ENCODE results near the gene STXBP5. TPM values are rescaled to one million over a fixed set of nuclear protein-coding genes. Genes with fewer than 3 reads are reported as not detected.

Gene STXBP5
- polyA plus RNA-seq, 1 of the 3 experiments (the other 2 are of a cell fraction), result 9.9 TPM

- Histone ChIP-seq H4K20me1 (ENCODE audit: insufficient read depth) (no peaks in the 10 kb centered on the region; the same call in 1 of the 2 replicates), H3K4me3 (ENCODE audit: low read depth in 2 of 2, low read length in 1 of 2) (no peak overlapping the region), H2AFZ (ENCODE audit: low read depth) (no peak overlapping the region), H3K79me2 (ENCODE audit: insufficient read depth) (peaks cover 95% of the 10 kb centered on the region), H3K4me1 (ENCODE audit: control insufficient read depth in 1 of 2, insufficient read depth in 2 of 2, low read depth in 1 of 2, low read length in 1 of 2) (no peaks in the 10 kb centered on the region; a peak in 3 of 4 replicates), H3K9me2 (no peaks in the 10 kb centered on the region), H3K9ac (no peak overlapping the region), H3K4me2 (no peak overlapping the region), H3K27ac (ENCODE audit: low read depth in 2 of 2, low read length in 1 of 2) (no peak overlapping the region), H3K9me3 (no peaks in the 10 kb centered on the region), H3K27me3 (ENCODE audit: insufficient read depth) (no peaks in the 10 kb centered on the region), H3K36me3 (replicated peaks in 1 of 2; ENCODE audit: control insufficient read depth in 1 of 2, insufficient read depth in 2 of 2, low read length in 1 of 2) (peaks cover 27 to 53% of the 10 kb centered on the region in 2 experiments), H3F3A (replicated peaks; ENCODE audit: insufficient read depth) (peaks cover 6% of the 10 kb centered on the region)
- no peak for DNase-seq
- CTCF ChIA-PET, result no interaction called here
- no peak for TF ChIP-seq JUND (IDR thresholded peaks at IDR 0.05)
- no peak for TF ChIP-seq RAD21 (IDR thresholded peaks at IDR 0.05; ENCODE audit: low read length)
- no peak for TF ChIP-seq IRF3 (IDR thresholded peaks at IDR 0.05; ENCODE audit: low read depth, low read length)
- no peak for TF ChIP-seq RCOR1 (IDR thresholded peaks at IDR 0.05; ENCODE audit: low read length)
- no peak for TF ChIP-seq SIN3A (IDR thresholded peaks at IDR 0.05; ENCODE audit: borderline replicate concordance, low read depth, low read length)
- TF ChIP-seq TEAD4 (IDR thresholded peaks at IDR 0.05; ENCODE audit: borderline replicate concordance, insufficient read depth), result no peak
- TF ChIP-seq SMC3 (IDR thresholded peaks at IDR 0.05; ENCODE audit: low read depth, low read length), result no peak
- no peak for TF ChIP-seq RFX5 (IDR thresholded peaks at IDR 0.05; ENCODE audit: low read length)
- no peak for TF ChIP-seq TAF1 (IDR thresholded peaks at IDR 0.05; ENCODE audit: borderline replicate concordance, low read depth, low read length)
- no peak for TF ChIP-seq TCF12 (IDR thresholded peaks at IDR 0.05)
- no peak for TF ChIP-seq MAX (IDR thresholded peaks at IDR 0.05; ENCODE audit: low read depth)
- POLR2A ChIA-PET, result no interaction called here
- 94% methylated on average over 2 of the region's 2 CpGs for WGBS (ENCODE audit: low lambda C conversion rate)
These were observed 13.7 kb downstream of the STXBP5 start for GRCh38 chr6:147217840-147218404.

DNA sequence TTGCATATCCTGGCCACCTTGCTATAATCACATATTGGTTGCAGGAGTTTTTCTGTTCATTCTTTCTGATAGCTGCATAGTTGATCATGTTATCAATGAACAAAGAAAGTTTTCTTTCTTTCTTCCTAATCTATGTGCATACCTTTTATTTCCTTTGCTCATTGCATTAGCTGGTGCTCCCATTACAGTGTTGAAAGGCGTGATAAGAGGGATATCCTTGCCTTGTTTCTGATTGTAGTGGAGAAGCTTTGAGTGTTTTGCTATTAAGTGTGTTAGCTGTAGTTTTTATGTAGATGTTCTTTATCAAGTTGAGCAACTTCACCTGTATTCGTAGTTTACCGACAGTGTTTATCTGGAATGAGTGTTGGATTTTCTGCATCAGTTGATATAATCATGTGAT is 14.6 kb downstream of the STXBP5 start:
- no peaks in the 10 kb centered on the region for H3K27me3 ChIP-seq (ENCODE audit: insufficient read depth)
- TF ChIP-seq SMC3 (IDR thresholded peaks at IDR 0.05; ENCODE audit: low read depth, low read length) (no peak), MAX (IDR thresholded peaks at IDR 0.05; ENCODE audit: low read depth) (no peak), MXI1 (IDR thresholded peaks at IDR 0.05; ENCODE audit: low read depth, low read length) (no peak), FOXJ3 (CRISPR knock-in tag; IDR thresholded peaks at IDR 0.05) (no peak), NRF1 (IDR thresholded peaks at IDR 0.05; ENCODE audit: low read depth, low read length) (no peak), RXRA (IDR thresholded peaks at IDR 0.05; ENCODE audit: borderline replicate concordance, low read depth) (no peak), RFX5 (IDR thresholded peaks at IDR 0.05; ENCODE audit: low read length) (no peak), ELF1 (IDR thresholded peaks at IDR 0.05) (no peak), POLR2AphosphoS5 (IDR thresholded peaks at IDR 0.05; ENCODE audit: low read depth, low read length) (no peak), TCF12 (IDR thresholded peaks at IDR 0.05) (no peak), SIN3A (IDR thresholded peaks at IDR 0.05; ENCODE audit: borderline replicate concordance, low read depth, low read length) (no peak), PBX3 (IDR thresholded peaks at IDR 0.05) (no peak), GABPA (IDR thresholded peaks at IDR 0.05; ENCODE audit: low read depth) (no peak), RAD21 (IDR thresholded peaks at IDR 0.05; ENCODE audit: low read length) (no peak), NFIC (IDR thresholded peaks at IDR 0.05; ENCODE audit: borderline replicate concordance) (no peak)
- TF ChIP-seq, protein P1, sequence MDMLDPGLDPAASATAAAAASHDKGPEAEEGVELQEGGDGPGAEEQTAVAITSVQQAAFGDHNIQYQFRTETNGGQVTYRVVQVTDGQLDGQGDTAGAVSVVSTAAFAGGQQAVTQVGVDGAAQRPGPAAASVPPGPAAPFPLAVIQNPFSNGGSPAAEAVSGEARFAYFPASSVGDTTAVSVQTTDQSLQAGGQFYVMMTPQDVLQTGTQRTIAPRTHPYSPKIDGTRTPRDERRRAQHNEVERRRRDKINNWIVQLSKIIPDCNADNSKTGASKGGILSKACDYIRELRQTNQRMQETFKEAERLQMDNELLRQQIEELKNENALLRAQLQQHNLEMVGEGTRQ (IDR thresholded peaks at IDR 0.05; ENCODE audit: borderline replicate concordance, low read depth, low read length), result no peak
- TF ChIP-seq, protein P2, sequence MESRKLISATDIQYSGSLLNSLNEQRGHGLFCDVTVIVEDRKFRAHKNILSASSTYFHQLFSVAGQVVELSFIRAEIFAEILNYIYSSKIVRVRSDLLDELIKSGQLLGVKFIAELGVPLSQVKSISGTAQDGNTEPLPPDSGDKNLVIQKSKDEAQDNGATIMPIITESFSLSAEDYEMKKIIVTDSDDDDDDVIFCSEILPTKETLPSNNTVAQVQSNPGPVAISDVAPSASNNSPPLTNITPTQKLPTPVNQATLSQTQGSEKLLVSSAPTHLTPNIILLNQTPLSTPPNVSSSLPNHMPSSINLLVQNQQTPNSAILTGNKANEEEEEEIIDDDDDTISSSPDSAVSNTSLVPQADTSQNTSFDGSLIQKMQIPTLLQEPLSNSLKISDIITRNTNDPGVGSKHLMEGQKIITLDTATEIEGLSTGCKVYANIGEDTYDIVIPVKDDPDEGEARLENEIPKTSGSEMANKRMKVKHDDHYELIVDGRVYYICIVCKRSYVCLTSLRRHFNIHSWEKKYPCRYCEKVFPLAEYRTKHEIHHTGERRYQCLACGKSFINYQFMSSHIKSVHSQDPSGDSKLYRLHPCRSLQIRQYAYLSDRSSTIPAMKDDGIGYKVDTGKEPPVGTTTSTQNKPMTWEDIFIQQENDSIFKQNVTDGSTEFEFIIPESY (IDR thresholded peaks at IDR 0.05; ENCODE audit: borderline replicate concordance, low read depth), result no peak
- CTCF ChIA-PET, result no interaction called here
- H3K9me2 ChIP-seq, result no peaks in the 10 kb centered on the region
- H2AFZ ChIP-seq (ENCODE audit: low read depth), result no peak overlapping the region
- no peak overlapping the region for H3K27ac ChIP-seq (ENCODE audit: low read depth in 2 of 2, low read length in 1 of 2)
- H4K20me1 ChIP-seq (ENCODE audit: insufficient read depth), result no peaks in the 10 kb centered on the region; the same call in 1 of the 2 replicates
- no peak overlapping the region for H3K9ac ChIP-seq
- no peak overlapping the region for H3K4me3 ChIP-seq (ENCODE audit: low read depth in 2 of 2, low read length in 1 of 2)
- WGBS (ENCODE audit: low lambda C conversion rate), result 99% methylated on average over 3 of the region's 3 CpGs
- POLR2A ChIA-PET, result no interaction called here
- peaks cover 6% of the 10 kb centered on the region for H3F3A ChIP-seq (replicated peaks; ENCODE audit: insufficient read depth)
- H3K4me2 ChIP-seq, result no peak overlapping the region
- H3K36me3 ChIP-seq (replicated peaks in 1 of 2; ENCODE audit: control insufficient read depth in 1 of 2, insufficient read depth in 2 of 2, low read length in 1 of 2), result peaks cover 31 to 59% of the 10 kb centered on the region in 2 experiments
- no peaks in the 10 kb centered on the region for H3K9me3 ChIP-seq
- DNase-seq, result no peak
- no peaks in the 10 kb centered on the region; a peak in 3 of 4 replicates for H3K4me1 ChIP-seq (ENCODE audit: control insufficient read depth in 1 of 2, insufficient read depth in 2 of 2, low read depth in 1 of 2, low read length in 1 of 2)
- peaks cover 95% of the 10 kb centered on the region for H3K79me2 ChIP-seq (ENCODE audit: insufficient read depth)

Measured in SK-N-SH (cell line).